MM.1S (cell line): ENCODE data around the gene UCHL5.
A peak's percentile ranks its signal among the peaks of the same experiment; 100 is the strongest.

Experiments used
- CTCF ChIP-seq: fragments of 300-600 bp; sonication (generic); IDR thresholded peaks from 2 replicates; pipeline ENCODE4 v1.5.1; 2016; ENCODE audit warnings: antibody characterized with exemption, low read length, mixed read lengths
- EZH2phosphoT487 ChIP-seq: fragments of 300-600 bp; sonication (generic); IDR thresholded peaks from 2 replicates; pipeline ENCODE4 v1.6.1; 2018; ENCODE audit warnings: antibody characterized with exemption, low read length

GRCh38 chr1:193069748-193070385, 10.7 kb upstream of the UCHL5 start:
- no peak for TF ChIP-seq EZH2phosphoT487
- peak; percentile 76 for TF ChIP-seq CTCF
